T1000 (cell line): ENCODE results near the gene ZNF662.

Experiments used
- DNase-seq: peaks from one replicate; lab custom pipeline; 2025; ENCODE audit warnings: mixed read lengths; lab: John Stamatoyannopoulos, UW

Gene ZNF662

DNA sequence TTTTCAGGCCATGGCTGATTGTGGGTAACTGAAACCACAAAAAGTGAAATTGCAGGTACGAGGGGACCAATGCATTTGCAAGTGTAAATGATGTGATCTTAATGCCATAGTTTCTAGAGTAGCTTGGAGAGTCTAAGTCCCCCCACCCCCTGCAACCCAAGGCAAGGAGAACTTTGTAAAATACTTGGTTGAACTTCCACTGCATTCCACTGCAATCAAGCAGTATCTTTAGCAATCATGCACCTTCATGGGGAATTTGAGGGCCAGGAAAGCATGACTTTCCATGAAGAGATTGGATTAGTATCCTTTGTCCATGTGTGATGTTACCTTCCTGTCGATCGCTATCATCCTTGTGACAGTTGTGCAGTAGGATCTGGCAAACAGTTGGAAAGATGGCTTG lies 18.9 kb upstream of the ZNF662 start:
- no peak for DNase-seq

DNA sequence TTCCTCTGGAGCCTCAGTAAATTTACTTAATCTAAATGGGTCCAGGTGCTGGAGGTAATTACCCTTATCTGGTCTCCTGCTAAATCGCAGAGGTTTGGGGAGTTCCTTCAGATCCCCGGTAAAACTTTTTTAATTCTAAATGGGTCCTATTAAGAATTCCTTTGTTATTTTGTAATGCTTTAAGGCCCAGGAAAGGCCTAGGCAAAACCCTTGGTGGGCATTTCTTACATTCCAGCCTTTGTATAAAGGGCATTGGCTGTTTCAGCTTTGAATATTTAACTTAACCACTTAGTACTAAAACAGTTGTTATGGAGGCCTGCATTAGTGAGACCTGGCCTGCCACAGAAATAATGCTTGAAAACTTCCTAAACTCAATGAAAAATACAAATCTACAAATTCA lies 14.9 kb upstream of the ZNF662 start:
- no peak for DNase-seq

GRCh38 chr3:42892169-42892568 lies 13.8 kb upstream of the ZNF662 start:
- no peak for DNase-seq

DNA sequence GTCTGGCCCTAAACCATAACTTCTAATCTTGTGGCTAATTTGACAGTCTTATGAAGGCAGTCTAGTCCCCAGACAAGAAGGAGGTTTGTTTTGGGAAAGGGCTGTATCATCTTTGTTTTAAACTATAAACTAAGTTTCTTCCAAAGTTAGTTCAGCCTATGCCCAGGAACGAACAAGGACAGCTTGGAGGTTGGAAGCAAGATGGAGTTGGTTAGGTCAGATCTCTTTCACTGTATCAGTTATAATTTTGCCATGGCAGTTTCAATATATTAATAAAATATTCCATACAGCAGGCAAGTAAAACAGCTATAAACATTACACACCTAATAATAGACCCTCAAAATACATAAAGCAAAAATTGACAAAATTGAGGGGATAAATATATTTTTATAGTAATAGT lies 13.1 kb upstream of the ZNF662 start:
- DNase-seq, result no peak

- DNase-seq, result no peak
Measured at GRCh38 chr3:42894698-42895579, 11.0 kb upstream of the ZNF662 start.

- DNase-seq, result no peak
Measured at GRCh38 chr3:42895580-42895868, 10.4 kb upstream of the ZNF662 start.

GRCh38 chr3:42898896-42899675 lies 6.9 kb upstream of the ZNF662 start:
- no peak for DNase-seq

GRCh38 chr3:42900226-42901072 lies 5.5 kb upstream of the ZNF662 start:
- DNase-seq, result no peak

DNA sequence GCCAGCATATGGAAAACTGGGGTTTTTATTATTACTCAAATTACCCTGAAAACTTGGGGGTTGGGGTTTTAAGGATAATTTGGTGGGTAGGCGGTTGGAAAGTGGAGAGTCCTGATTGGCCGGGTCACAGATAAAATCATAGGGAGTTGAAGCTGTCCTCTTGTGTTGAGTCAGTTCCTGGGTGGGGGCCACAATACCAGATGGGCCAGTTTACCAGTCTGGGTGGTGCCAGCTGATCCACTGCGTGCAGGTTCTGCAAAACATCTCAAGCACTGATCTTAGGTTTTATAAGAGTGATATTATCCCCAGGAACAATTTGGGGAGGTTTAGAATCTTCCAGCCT lies 4.9 kb upstream of the ZNF662 start:
- DNase-seq, result no peak

DNA sequence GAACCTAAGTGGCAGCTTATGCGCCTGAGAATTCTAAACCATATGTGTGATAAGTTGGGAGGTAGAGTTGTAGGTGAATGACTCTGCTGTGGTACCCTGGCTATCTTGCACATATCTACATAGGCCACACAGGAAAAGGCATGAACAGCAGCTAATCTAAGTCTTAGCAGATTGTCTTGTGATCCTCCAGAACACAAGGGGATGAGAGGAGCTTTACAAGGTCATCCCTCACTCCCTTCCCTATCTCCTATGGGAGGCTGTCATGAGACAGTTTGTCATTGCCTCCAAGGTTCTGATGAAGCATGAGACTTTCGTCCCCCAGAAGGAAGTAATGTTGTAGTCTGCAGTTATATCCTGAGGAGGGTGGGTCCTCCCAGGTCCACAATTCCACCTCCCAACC lies 3.7 kb upstream of the ZNF662 start:
- no peak for DNase-seq

GRCh38 chr3:42904076-42904475 lies 1.9 kb upstream of the ZNF662 start:
- no peak for DNase-seq

- no peak for DNase-seq
Measured at GRCh38 chr3:42905740-42906069, 237 bp upstream of the ZNF662 start.

DNA sequence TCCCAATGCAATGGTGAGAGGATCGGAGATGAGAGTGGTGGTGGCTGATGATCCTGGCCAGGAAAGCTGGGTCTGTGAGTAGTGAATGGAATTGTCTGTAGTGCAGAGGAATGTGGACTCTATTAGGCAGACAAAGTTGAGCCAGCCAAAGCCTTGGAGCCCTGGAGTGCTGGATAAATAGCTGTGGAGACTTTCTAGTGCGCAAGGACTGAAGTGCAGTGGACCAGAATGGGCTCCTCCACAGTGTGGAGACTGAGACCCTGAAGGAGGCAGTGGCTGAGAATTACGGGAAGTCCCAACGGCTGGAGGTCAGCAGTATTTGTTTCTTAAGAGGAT lies 874 bp downstream of the ZNF662 start:
- DNase-seq, result no peak

GRCh38 chr3:42908675-42909074 lies 2.7 kb downstream of the ZNF662 start:
- no peak for DNase-seq

DNA sequence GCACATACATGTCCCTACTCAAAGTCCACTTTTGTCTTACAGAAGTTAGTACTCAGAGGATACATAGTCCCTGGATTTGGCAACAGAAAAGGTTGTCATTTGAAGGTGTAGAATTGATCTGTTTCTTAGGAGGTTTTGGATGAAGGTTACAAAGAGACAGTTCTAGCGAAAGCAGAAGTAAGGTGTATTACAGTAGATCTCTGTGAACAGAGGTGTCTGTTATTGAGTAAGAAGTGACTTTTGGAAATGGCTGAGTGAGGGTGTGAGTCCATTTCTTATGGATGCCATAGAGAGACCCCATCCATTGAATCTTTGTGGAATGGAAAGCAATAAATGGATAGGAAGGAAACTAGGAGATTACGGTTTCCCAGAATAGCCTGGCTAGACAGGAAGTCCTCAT lies 5.6 kb downstream of the ZNF662 start:
- DNase-seq, result no peak

- DNase-seq, result no peak
Measured at GRCh38 chr3:42914771-42915515, 9.0 kb downstream of the ZNF662 start.

- DNase-seq, result no peak
Measured at GRCh38 chr3:42923606-42924005, 17.7 kb downstream of the ZNF662 start.

DNA sequence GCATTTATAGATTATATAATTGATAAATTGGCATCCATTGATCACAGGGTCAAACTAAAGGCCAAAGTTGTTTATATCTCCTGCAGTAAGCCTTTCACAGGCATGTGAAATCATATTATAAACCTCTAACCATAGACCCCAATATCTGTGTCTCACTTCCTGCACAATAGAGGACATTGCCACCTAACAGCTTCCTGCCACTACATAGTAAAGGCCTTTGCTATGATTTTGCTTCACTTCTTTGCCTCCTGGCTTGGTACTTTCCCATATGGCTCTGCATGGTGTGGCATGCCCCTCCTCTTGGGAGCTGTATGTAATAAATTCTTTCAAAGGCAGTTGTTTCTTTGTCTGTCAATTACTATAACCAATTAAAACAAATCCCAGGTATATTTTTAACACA lies 20.4 kb downstream of the ZNF662 start:
- DNase-seq, result no peak

- no peak for DNase-seq
Measured at GRCh38 chr3:42934111-42934510, 28.2 kb downstream of the ZNF662 start.

- DNase-seq, result no peak
Measured at GRCh38 chr3:42934910-42935309, 29.0 kb downstream of the ZNF662 start.

DNA sequence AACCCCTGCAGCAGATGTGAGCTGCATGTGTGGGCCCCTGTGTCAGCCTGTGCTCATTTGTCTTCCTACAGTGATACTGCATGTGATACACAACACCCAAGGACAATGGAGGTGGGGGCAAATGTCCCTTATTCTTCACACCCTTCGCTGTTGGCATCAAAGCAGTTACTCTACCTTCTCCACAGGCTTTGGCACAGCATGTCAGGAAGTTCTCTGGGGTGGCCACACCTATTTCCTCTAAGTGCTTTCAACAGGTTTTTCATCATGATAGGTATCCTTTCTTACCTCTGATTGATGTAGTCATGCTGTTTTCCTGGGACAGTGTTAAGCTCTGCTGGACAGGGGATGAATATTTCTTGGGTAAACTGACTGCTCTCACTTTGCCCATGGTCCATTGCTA lies 29.5 kb downstream of the ZNF662 start:
- DNase-seq, result no peak
